ENCODE measurements around the gene SLC3A2. TPM values are rescaled to one million over a fixed set of nuclear protein-coding genes. Genes with fewer than 3 reads are reported as not detected.

The SLC3A2 gene
- total RNA-seq, 1 donor from 2014 or later: 56.4 TPM

Small RNA genes within 50 kb of the gene (small RNA-seq; reads per million reads assigned to genes)
- gene RF00099 (not detected), gene RN7SL259P (not detected), gene SNORD22 (not detected), gene SNORD26 (not detected), gene SNORD27 (not detected), gene SNORD28 (not detected), gene SNORD30 (213 reads per million, percentile 97 among the genes with 10 or more reads in this experiment)

Other genes starting within 250 kb of the SLC3A2 start
- gene GANAB, start 234.3 kb upstream of the SLC3A2 start, total RNA-seq: 99.7 TPM
- gene INTS5, start 227.6 kb upstream of the SLC3A2 start, total RNA-seq: 15.1 TPM
- gene C11orf98, start 215.7 kb upstream of the SLC3A2 start, total RNA-seq: 22.4 TPM
- gene CSKMT, start 215.6 kb upstream of the SLC3A2 start, total RNA-seq: 4.7 TPM
- 4.7 TPM for gene UQCC3, start 209.2 kb upstream of the SLC3A2 start, total RNA-seq
- gene LBHD1, start 208.6 kb upstream of the SLC3A2 start, total RNA-seq: 1.0 TPM
- gene UBXN1, start 201.8 kb upstream of the SLC3A2 start, total RNA-seq: 106 TPM
- 9.9 TPM for gene LRRN4CL, start 191.4 kb upstream of the SLC3A2 start, total RNA-seq
- 19.8 TPM for gene BSCL2, start 173.5 kb upstream of the SLC3A2 start, total RNA-seq
- not detected for gene GNG3, start 173.2 kb upstream of the SLC3A2 start, total RNA-seq
- gene HNRNPUL2, start 153.4 kb upstream of the SLC3A2 start, total RNA-seq: 18.8 TPM
- gene TTC9C, start 152.4 kb upstream of the SLC3A2 start, total RNA-seq: 25.6 TPM
- 11.5 TPM for gene ZBTB3, start 126.7 kb upstream of the SLC3A2 start, total RNA-seq
- gene POLR2G, start 119.3 kb upstream of the SLC3A2 start, total RNA-seq: 50.1 TPM
- gene TAF6L, start 109.5 kb upstream of the SLC3A2 start, total RNA-seq: 11.5 TPM
- gene TMEM179B, start 93.5 kb upstream of the SLC3A2 start, total RNA-seq: 16.2 TPM
- 20.9 TPM for gene TMEM223, start 88.9 kb upstream of the SLC3A2 start, total RNA-seq
- gene NXF1, start 75.5 kb upstream of the SLC3A2 start, total RNA-seq: 12.5 TPM
- 33.9 TPM for gene STX5, start 48.8 kb upstream of the SLC3A2 start, total RNA-seq
- not detected for gene TEX54, start 48.1 kb upstream of the SLC3A2 start, total RNA-seq
- gene WDR74, start 41.3 kb upstream of the SLC3A2 start, total RNA-seq: 65.8 TPM
- gene CHRM1, start 40.5 kb downstream of the SLC3A2 start, total RNA-seq: not detected
- not detected for gene SLC22A6, start 104.1 kb downstream of the SLC3A2 start, total RNA-seq
- gene SLC22A8, start 134.9 kb downstream of the SLC3A2 start, total RNA-seq: not detected